ENCODE data around the gene ICAM3. TPM values are rescaled to one million over a fixed set of nuclear protein-coding genes. Genes with fewer than 3 reads are reported as not detected.

ICAM3 gene
- total RNA-seq, 1 donor from 2014 or later, result 10.0 TPM

- Mint-ChIP-seq H3K4me3 (peak overlapping the region; percentile 91), H3K27ac (ENCODE audit: unreplicated experiment) (peak overlapping the region; percentile 45), H3K4me1 (peaks cover 19% of the 10 kb centered on the region), H3K27me3 (ENCODE audit: low read depth) (no peaks in the 10 kb centered on the region), H3K36me3 (ENCODE audit: low read depth) (peaks cover 5% of the 10 kb centered on the region), H3K9me3 (no peaks in the 10 kb centered on the region)
- TF ChIP-seq, protein P1, sequence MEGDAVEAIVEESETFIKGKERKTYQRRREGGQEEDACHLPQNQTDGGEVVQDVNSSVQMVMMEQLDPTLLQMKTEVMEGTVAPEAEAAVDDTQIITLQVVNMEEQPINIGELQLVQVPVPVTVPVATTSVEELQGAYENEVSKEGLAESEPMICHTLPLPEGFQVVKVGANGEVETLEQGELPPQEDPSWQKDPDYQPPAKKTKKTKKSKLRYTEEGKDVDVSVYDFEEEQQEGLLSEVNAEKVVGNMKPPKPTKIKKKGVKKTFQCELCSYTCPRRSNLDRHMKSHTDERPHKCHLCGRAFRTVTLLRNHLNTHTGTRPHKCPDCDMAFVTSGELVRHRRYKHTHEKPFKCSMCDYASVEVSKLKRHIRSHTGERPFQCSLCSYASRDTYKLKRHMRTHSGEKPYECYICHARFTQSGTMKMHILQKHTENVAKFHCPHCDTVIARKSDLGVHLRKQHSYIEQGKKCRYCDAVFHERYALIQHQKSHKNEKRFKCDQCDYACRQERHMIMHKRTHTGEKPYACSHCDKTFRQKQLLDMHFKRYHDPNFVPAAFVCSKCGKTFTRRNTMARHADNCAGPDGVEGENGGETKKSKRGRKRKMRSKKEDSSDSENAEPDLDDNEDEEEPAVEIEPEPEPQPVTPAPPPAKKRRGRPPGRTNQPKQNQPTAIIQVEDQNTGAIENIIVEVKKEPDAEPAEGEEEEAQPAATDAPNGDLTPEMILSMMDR (conservative IDR thresholded peaks at IDR 0.05), result no peak
- DNase-seq (ENCODE audit: low read depth, low spot score), result no peak
Measured at GRCh38 chr19:10316229-10317044, 23.0 kb downstream of the ICAM3 start.

GRCh38 chr19:10315335-10316214 lies 23.8 kb downstream of the ICAM3 start, which contains the start of gene FDX2:
Gene FDX2, minus strand, starts transcription at chr19:10316015. Its CDS starts 19 bp downstream, at chr19:10315996.
- H3K27ac Mint-ChIP-seq (ENCODE audit: unreplicated experiment), result peak within 1 kb of the TSS; percentile 51
- H3K4me1 Mint-ChIP-seq, result peaks cover 19% of the 10 kb centered on the region
- no peaks in the 10 kb centered on the region for H3K9me3 Mint-ChIP-seq
- H3K36me3 Mint-ChIP-seq (ENCODE audit: low read depth), result peaks cover 5% of the 10 kb centered on the region
- H3K4me3 Mint-ChIP-seq, result peak within 1 kb of the TSS; percentile 91
- peak; percentile 87 for DNase-seq (ENCODE audit: low read depth, low spot score)
- TF ChIP-seq, protein P1 (conservative IDR thresholded peaks at IDR 0.05), result no peak
- H3K27me3 Mint-ChIP-seq (ENCODE audit: low read depth), result no peaks in the 10 kb centered on the region

- Mint-ChIP-seq H3K27me3 (ENCODE audit: low read depth) (no peaks in the 10 kb centered on the region), H3K27ac (ENCODE audit: unreplicated experiment) (no peak within 1 kb of the TSS), H3K36me3 (ENCODE audit: low read depth) (no peaks in the 10 kb centered on the region), H3K9me3 (no peaks in the 10 kb centered on the region), H3K4me3 (no peak within 1 kb of the TSS), H3K4me1 (peaks cover 3% of the 10 kb centered on the region)
- DNase-seq (ENCODE audit: low read depth, low spot score), result no peak
- TF ChIP-seq, protein P1 (conservative IDR thresholded peaks at IDR 0.05), result no peak
Measured at GRCh38 chr19:10309423-10309822, 30.0 kb downstream of the ICAM3 start, which contains the start of gene ZGLP1. Gene ZGLP1, minus strand, starts transcription at chr19:10309815.

- DNase-seq (ENCODE audit: low read depth, low spot score), result no peak
- H3K27ac Mint-ChIP-seq (ENCODE audit: unreplicated experiment), result no peak overlapping the region
- peaks cover 12% of the 10 kb centered on the region for H3K27me3 Mint-ChIP-seq (ENCODE audit: low read depth)
- no peaks in the 10 kb centered on the region for H3K9me3 Mint-ChIP-seq
- TF ChIP-seq, protein P1 (conservative IDR thresholded peaks at IDR 0.05), result no peak
- H3K4me3 Mint-ChIP-seq, result no peak overlapping the region
- H3K36me3 Mint-ChIP-seq (ENCODE audit: low read depth), result no peaks in the 10 kb centered on the region
- H3K4me1 Mint-ChIP-seq, result no peaks in the 10 kb centered on the region
Measured at GRCh38 chr19:10306327-10306726, 33.1 kb downstream of the ICAM3 start.

GRCh38 chr19:10305139-10305806 lies 34.2 kb downstream of the ICAM3 start:
- TF ChIP-seq, protein P1 (conservative IDR thresholded peaks at IDR 0.05), result no peak
- H3K27ac Mint-ChIP-seq (ENCODE audit: unreplicated experiment), result no peak overlapping the region
- peaks cover 15% of the 10 kb centered on the region for H3K27me3 Mint-ChIP-seq (ENCODE audit: low read depth)
- no peaks in the 10 kb centered on the region for H3K9me3 Mint-ChIP-seq
- no peaks in the 10 kb centered on the region for H3K4me1 Mint-ChIP-seq
- DNase-seq (ENCODE audit: low read depth, low spot score), result no peak
- H3K4me3 Mint-ChIP-seq, result no peak overlapping the region
- H3K36me3 Mint-ChIP-seq (ENCODE audit: low read depth), result no peaks in the 10 kb centered on the region
